ENCODE measurements around the gene FMNL1.
A peak's percentile ranks its signal among the peaks of the same experiment; 100 is the strongest.

The FMNL1 gene

GRCh38 chr17:45221081-45222013 lies at the start of gene FMNL1:
Gene FMNL1 (plus strand): TSS chr17:45221885. CDS start chr17:45222125, 240 bp downstream.
- no peak for DNase-seq (ENCODE audit: low read depth)

DNA sequence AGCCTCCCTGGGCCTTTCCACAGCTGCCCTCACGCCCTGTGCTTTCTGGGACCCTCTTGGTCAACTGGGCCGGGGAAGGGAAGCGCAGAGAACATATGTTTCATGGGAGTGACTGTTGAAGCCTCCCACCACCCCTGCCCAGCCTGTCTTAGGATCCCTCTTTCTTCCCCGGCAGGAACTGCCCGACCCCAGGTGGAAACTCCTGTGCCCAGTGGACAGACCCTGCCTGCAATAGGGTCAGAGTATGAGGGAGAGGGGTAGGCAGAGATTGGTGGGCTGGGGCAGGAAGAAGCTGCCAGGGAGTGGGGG lies 49.5 kb upstream of the FMNL1 start:
- DNase-seq (ENCODE audit: low read depth), result no peak

GRCh38 chr17:45172541-45173286 lies 49.0 kb upstream of the FMNL1 start:
- peak; percentile 89 for DNase-seq (ENCODE audit: low read depth)

GRCh38 chr17:45175759-45176115 lies 45.9 kb upstream of the FMNL1 start:
- DNase-seq (ENCODE audit: low read depth), result no peak

GRCh38 chr17:45177563-45177962 lies 44.1 kb upstream of the FMNL1 start:
- DNase-seq (ENCODE audit: low read depth), result no peak

DNA sequence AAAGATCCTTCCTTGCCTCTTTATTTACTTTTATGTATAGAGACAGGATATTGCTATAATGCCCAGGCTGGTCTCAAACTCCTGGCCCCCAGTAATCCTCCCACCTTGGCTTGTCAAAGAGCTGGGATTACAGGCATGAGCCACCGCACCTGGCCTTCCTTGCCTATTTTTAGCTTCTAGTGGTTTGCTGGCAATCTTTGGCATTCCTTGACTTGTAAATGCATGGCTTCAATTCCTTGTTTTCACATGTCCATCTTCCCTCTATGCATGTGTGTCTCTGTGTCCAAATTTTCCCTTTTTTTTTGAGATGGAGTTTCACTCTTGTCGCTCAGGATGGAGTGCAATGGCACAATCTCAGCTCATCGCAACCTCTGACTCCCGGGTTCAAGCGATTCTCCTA lies 37.5 kb upstream of the FMNL1 start:
- no peak for DNase-seq (ENCODE audit: low read depth)

DNA sequence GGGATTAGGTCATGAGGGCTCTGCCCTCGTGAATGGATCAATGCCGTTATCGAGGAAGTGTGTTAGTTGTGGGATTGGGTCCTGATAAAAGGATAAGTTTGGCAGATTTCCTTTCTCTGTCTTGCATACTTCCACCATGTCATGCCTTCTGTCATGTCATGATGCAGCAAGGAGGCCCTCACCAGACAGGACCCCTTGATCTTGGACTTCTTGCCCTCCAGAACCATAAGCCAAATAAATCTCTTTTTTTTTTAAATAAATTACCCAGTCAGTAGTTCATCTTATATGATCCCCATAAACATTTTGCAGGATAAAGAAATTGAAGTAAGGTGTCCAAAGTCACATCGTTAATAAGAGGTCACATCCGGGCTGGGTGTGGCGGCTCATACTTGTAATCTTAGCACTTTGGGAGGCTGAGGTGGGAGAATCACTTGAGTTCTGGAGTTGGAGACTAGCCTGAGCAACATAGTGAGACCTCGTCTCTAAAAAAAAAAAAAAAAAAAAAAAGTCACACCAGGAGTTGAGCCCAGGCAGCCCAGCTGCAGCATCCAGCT lies 34.8 kb upstream of the FMNL1 start:
- no peak for DNase-seq (ENCODE audit: low read depth)

DNA sequence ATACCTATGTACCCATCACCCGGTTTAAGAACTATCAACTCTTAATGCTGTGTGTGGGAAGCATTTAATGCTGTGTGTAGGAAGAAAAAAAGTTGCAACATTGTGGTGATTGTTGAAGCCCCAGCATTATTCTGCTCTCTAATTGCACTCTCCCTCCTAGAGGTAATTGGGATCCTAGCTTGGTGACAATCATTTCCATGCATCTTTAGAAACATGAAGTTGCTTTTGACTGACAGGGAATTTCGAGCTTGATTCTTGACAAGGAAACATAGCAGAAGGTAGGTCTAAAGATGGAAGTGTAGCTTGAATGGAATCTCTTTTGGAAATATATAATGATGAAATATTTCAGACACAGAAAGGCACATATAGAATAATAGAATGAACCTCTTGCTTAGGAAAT lies 32.7 kb upstream of the FMNL1 start:
- no peak for DNase-seq (ENCODE audit: low read depth)

DNA sequence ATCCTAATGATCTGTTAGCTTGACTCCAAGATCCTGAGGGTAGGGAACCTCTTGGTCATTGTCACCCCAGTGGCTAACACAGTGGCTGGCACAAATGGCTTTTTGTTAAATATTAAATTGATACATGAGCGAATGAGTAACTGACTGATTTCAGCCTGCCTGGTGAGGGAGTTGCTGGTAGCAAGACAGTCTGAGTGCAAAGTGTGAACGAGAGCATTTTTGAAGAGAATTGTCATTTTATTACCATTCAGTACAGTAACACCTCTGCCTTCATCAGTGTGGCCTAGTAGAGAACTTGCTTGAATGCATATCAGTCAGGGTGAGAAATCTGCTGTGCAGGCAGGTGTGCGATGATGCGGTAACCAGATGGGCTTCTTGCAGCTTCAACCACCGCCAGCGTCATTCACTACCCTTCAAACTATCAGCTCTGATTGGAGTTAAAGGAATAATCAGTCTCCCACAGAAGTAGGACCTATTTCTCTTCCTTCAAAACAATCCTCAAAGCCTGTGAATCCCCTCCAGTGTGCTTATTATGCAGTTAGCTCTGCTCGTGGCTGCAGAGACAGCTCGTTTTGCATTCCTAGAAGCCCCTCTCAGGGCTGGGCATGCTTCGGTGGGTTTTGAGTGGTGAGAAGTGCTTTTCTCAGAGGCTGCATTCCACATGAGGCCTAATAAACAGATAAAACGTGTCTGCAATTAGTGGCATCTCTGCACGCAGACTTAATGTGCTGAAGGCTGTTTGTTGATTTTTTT lies 31.0 kb upstream of the FMNL1 start:
- DNase-seq (ENCODE audit: low read depth), result no peak

- no peak for DNase-seq (ENCODE audit: low read depth)
These were observed 26.3 kb upstream of the FMNL1 start for GRCh38 chr17:45195424-45195823.

GRCh38 chr17:45197108-45197507 lies 24.6 kb upstream of the FMNL1 start:
- no peak for DNase-seq (ENCODE audit: low read depth)

- peak; percentile 79 for DNase-seq (ENCODE audit: low read depth)
These were observed 23.9 kb upstream of the FMNL1 start for GRCh38 chr17:45197555-45198334.

DNA sequence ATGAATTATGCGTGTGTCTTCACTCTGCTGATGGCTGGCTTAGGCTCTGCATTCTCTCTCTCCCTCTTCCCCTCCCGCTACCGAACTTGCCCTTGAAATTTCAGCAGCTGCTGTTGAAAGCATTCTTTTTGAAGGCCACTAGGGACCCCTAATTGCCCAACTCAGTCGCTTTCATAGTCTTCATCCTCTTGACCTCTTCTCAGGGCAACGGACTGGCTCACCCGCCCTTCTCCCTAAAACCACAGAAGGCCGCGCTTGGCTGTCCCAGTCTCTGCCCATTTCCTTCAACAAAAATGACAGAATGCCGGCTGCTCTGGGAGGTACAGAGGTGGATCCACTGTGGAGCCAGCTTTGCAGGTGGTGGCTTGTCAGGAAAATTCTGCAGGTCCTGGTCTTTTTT lies 21.0 kb upstream of the FMNL1 start:
- peak; percentile 85 for DNase-seq (ENCODE audit: low read depth)

GRCh38 chr17:45201457-45201856 lies 20.2 kb upstream of the FMNL1 start:
- no peak for DNase-seq (ENCODE audit: low read depth)

DNA sequence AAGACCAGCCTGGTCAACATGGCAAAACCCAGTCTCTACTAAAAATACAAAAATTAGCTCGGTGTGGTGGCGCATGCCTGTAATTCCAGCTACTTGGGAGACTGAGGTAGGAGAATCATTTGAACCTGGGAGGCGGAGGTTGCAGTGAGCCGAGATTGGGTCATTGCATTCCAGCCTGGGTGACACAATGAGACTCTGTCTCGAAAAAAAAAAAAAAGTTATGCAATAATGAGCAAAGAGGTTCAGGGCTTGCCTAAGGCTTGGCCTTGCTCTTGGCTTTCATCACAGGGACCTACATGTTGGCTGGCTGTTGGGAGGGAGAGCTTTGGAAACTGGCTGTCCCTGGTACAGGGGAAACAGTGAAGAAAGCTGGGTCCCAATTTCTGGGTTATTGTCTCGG lies 19.8 kb upstream of the FMNL1 start:
- peak; percentile 86 for DNase-seq (ENCODE audit: low read depth)

GRCh38 chr17:45218895-45219661 lies 2.6 kb upstream of the FMNL1 start:
- peak; percentile 92 for DNase-seq (ENCODE audit: low read depth)

DNA sequence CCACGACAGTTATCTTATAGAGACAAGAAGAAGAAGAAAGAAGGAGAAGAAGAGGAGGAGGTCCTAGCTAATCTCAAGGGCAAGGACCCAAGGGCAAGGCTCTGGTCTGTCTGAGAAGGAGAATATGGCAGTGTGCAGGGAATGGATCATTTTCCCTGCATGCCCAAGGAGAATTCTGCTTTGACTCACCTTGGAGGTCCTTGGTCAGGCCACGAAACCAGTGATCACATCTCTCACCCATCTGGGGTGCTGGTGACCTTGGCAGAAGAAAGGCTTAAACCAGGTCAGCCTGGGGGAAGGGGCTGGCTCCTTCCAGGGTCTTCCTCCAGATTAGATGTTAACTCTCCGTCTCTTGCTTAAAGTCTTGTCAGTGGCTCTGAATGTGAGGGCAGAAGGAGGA lies 1.6 kb upstream of the FMNL1 start:
- no peak for DNase-seq (ENCODE audit: low read depth)

- DNase-seq (ENCODE audit: low read depth), result no peak
These were observed 266 bp downstream of the FMNL1 start for GRCh38 chr17:45222014-45222288.

DNA sequence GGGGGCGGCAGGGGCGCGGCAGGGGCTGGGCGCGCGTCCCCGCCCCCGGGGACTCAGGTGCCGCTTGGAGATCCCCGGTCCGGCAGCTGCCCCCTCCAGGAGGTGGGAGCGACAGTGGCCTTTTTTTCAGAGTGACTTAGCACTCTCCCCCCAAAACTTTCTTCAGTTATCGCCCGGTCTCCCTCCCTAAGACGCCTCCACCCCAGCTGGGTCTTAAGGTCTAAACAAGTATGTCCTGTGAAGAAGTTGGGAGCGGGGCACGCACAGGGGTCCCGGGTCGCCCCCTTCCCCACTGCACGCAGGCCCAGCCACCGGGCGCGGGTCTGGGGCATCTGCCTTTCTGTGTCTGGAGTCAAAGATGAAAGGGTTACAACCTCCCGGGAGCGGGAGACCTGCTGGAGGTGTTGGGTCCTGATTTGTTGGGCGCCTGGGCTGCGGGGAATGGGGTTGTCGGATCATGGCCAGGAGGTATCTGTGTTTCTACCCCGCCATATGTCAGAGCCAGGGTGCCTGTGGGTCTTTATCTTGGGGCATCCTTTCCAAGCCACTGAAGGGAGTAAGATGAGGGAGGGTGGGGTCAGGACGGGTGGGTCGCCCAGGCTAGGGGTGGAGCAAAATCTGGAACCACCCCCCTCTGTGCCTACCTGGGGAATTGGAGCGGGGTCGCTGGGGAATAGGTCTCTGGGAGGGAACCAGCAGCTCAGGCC lies 757 bp downstream of the FMNL1 start:
- no peak for DNase-seq (ENCODE audit: low read depth)

GRCh38 chr17:45222996-45223538 lies 1.4 kb downstream of the FMNL1 start:
- DNase-seq (ENCODE audit: low read depth), result no peak
